NCI-H146 treated with DMSO at 0.1 percent for 48 hours (cell line): ENCODE measurements around the gene CENPT.
"Not testable (repeated sequence)": the region's sequence is repeated elsewhere in the genome, so short reads cannot be mapped to it uniquely, and the experiment has no call there.

Experiments
- DNase-seq: peaks from one replicate; lab custom pipeline; 2025; ENCODE audit not compliant: unreplicated experiment; lab: John Stamatoyannopoulos, UW

The CENPT gene

DNA sequence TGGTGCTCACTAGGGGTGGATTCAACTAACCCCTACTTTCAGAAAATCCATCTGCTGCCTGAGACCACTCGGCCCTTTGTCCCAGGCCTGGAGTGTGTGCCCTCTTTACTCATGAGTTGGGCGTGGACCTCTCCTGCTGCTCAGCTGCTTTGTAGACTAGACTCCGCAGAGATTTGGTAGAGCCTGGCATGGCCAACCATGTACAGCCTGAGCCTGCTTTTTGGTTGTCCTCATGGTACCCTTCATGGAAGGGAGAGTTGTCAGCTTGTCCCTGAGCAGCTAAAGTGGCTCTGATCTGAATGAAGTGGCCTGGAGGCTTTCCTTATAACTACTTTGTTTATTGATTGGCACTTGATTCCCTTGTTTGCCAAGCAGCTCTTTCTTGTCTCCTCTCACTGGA is 26.9 kb upstream of the CENPT start:
- no peak for DNase-seq

DNA sequence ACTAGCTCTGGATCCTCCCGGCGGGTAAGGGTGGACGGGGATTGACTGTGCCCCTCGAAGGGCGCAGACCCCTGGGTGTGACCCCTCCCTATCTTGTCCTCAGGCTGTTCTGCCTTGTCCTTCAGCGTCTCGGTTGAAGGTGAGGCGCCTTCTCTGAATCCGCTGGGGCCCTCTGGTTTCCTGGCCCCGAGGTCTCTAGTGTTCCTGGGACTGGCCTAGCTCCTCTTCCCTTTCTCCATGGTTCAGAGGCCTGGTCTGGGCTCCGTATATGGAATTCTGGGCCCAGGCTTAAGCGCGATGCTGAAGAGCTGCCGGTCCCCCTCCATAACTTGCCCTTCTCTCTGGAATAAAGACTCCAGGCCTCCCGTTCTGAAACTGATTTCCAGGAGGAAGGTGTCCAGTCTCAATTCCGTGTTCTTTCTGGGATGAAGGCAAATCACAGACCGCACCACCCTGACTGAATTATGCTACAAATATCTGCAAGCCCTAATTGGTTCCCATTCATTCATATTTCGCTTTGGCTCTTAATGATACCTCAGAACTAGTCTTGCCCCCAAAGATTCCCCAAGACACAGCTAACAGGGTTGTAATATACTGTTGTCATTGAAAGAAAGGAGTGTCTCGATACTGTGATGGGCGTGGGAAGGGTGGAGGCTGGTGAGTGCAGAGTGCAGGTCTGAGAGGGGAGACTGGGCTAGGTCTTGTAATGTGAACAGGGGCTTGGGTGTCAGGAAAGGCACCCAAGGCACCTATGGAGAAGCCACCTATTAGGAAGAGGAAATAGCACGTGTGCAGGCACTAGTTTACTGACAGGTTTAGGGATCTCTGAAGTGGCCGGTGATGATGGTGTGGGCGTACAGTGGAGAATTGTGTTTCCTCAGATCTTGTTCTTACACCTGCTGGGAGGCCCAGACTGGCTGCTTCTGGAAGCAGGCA is 26.2 kb upstream of the CENPT start:
- no peak for DNase-seq

DNA sequence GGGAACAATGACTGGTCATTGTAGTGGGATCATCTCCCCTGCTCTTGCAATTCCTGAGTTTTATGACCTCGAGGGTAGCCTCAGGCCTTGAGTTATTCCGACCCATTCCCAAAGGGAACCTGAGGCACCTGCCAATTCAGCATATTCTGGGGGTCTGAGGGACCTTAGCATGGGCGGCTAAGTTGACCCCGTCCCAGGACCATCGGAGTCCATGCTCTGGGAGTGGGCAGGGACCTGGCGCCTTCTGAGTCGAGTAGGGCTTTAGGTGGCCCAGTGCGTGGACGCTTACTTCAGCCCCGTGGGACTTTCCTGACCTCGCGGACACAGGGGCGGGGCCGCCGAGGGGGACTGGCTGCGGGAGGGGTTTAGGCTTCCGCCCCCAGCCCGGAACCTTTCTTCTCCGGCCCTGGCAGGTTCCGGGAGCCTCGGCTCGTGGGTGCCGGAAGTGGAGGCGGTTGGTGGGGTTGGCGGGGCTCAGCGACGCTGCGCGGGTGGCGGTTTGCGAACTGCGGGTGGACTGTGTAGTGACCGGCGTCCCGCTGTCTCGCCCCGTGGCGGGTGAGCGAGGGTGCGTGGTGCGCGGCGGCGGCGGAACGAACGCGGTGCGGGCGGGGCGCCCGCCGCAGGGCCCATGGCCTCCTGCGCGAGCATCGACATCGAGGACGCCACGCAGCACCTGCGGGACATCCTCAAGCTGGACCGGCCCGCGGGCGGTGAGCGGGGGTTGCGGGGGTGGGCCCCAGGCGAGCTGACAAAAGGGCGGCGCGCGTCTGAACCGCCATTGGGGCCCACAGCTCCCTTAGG is 25.3 kb upstream of the CENPT start, which contains the start of gene EDC4:
Gene EDC4, plus strand, starts transcription at position 422 of the 804 bp plus-strand sequence. Its CDS starts 210 bp downstream, at position 632.
- no peak for DNase-seq

DNA sequence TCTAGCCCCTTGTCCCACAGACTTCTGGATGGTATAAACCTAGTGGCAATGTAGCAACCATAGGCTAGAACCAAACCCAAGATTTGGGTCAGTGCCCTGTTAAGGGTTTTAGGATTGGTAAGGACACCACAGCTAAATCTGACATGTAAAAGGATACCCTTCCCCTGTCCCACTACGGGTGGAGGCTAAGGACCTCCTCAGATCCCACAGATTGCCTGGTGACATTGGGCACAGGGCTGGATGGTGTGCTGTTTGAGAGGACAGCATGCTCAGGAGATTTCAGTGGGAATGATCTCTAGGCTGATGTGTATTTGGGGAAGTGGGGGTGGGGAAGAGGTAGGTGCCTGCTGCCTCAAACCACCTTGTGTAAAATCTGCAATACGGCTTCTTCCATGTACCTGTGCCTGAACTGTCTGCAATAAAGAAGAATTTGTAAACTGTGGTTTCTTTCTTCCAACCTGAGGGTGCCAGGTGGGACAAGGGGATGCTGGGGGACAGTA is 24.7 kb upstream of the CENPT start:
- no peak for DNase-seq

DNA sequence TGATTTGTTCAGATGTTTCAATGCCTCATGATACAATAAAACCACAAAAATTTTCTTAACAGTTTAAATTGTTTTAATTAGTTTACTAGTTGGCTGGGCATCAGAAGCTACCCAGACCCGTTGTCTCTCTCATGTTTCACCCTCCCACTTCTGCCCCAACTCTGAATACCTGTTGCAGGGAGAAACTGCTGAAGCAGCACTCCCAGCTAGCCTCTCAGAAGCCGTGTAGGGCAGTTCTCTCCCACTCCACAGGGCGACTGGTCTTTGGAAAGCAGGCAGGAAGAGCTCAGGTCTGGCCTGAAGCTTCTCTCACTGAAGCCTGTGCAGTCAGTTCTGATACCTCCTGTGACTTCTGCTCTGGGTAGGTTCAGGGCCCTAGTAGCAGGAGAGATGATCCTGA is 23.8 kb upstream of the CENPT start:
- DNase-seq = no peak

DNA sequence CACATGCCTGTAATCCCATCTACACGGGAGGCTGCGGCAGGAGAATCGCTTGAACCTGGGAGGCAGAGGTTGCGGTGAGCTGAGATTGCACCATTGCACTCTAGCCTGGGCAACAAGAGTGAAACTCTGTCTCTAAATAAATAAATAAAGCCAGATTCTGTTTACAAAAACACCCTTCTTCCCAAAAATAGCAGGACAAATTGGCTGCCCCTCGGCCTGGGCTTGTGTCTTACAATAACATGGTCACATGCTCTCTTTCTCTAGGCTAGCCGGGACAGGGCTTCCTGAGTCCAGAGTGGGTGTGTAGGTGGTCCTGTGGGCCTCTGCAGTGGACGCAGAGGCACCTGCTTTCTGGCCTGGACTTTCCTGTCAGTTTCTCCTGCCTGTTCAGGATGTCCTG is 22.2 kb upstream of the CENPT start:
- DNase-seq = no peak

DNA sequence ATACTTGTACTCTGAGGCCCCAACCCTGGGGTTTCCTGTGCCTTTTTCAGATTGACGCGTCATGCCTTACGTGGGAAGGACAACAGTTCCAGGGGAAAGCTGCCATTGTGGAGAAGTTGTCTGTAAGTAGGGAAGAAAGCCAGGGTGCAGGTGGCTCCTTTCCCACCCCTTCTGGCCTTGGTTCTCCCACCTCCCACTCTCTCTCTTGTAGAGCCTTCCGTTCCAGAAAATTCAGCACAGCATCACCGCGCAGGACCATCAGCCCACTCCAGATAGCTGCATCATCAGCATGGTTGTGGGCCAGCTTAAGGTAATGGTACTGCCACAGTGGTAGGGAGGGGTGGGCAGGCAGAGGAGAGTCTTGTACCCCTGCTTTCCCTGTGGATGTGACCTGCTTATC is 20.8 kb upstream of the CENPT start:
- DNase-seq = no peak

DNA sequence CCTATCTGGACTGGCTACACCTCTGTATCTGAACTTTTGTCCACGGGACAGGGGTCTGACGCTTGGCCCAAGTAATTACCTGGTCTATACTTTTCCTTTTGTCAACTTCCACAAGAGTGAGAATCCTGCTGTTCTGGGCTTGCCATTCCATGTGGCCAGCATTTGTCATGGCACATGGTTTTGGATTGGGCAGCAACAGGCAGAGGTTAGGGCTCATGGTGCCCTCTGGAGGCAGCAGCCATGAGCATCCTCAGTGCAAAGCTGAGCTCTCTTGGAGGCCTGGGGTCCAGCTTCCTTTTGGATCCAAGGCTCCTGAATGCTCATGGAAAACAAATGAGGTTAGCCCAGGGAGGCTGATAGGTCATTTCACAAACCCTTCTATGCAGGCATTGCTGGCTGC is 17.8 kb upstream of the CENPT start:
- DNase-seq = no peak

DNA sequence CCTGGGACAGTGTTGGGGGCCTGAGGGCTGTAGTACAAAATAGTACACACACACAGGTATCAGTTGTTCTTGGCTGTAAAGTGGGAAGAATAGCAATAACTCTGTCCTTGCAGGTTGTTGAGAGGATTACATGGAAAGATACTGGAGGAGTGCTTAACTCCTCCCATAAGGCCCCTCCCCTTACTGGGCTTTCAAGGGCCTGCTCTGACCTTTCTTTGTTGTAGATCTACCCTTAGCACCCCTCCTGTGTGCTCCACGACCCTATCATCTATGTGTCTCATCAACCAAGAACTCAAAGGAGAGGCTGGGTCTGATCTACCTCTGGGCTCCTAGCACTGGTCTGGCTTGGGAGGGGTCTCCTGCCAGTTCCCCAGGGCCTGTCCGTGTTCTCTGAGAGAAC is 17.1 kb upstream of the CENPT start:
- no peak for DNase-seq

DNA sequence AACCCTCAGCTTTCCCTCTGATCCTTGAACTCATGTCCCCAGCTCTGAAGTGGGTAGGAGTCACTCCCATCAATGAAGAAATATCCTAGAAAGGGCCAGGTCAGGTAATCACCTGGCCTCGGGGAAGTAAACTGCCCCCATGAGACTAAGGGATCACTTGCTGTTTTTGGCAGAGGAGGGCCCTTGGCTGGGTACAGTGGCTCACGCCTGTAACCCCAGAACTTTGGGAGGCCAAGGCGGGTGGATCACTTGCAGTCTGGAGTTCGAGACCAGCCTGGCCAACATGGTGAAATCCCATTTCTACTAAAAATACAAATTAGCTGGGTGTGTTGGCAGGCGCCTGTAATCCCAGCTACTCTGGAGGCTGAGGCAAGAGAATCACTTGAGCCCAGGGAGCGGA is 16.6 kb upstream of the CENPT start:
- DNase-seq = not testable (repeated sequence)

DNA sequence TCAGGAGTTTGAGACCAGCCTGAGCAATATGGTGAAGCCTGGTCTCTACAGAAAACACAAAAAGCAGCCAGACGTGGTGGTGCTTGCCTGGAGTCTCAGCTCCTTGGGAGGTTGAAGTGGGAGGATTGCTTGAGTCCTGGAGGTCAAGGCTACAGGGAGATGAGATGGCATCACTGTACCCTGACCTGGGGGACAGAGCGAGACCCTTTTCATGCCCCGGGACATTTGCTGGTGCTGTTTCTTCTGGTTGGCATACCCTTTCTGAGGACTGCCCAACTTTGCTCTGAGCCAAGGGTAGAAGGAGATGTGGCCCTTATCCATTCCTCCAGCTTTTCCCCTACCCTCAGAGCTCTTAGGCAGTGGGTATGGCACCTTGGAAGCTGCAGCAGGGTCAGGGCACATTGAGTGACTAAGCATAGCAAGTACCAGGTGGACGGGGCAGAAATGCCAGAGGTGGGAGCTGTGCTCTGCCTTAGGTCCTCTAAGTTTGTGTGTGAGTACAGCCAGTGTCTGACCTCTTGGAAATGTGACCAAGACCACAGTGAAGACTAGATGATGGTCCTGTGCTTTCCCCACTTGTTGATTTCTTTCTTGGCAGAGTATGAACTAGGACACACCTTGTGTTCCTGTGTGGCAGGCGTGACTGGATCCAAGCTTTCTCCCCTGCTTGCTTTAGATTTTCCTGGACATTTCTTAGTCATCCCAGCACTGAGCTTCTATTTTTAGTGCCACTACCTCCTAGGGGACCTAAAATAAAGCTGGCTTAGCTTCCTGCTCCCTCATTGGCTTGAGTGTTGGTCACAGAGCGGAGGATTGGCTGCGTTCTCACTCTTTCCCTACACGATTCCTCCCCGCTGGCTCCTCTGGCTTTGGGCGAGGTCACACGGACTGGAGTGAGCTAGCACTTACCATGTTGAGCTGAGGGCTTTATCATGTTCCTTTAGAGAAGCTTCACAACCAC is 15.4 kb upstream of the CENPT start:
- no peak for DNase-seq

DNA sequence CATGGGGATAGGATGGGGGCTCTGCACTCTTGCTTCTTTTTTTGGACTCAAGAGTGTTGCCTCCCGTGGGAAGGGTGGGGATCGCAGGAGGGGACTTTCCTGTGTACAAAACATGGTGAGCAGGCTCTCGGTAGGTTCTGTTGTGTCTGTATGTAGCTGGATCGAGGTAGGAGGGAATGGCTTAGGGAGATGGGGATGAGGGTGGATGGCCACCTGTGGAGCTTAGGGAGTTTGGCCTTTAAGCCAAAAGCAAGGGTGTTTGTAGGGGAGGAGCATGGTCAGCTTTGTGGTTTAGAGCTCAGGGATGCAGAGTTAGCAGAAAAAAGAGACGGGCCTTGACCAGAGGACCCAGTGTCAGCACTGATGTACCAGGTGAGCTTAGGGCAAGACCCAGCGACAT is 14.4 kb upstream of the CENPT start:
- DNase-seq = no peak

DNA sequence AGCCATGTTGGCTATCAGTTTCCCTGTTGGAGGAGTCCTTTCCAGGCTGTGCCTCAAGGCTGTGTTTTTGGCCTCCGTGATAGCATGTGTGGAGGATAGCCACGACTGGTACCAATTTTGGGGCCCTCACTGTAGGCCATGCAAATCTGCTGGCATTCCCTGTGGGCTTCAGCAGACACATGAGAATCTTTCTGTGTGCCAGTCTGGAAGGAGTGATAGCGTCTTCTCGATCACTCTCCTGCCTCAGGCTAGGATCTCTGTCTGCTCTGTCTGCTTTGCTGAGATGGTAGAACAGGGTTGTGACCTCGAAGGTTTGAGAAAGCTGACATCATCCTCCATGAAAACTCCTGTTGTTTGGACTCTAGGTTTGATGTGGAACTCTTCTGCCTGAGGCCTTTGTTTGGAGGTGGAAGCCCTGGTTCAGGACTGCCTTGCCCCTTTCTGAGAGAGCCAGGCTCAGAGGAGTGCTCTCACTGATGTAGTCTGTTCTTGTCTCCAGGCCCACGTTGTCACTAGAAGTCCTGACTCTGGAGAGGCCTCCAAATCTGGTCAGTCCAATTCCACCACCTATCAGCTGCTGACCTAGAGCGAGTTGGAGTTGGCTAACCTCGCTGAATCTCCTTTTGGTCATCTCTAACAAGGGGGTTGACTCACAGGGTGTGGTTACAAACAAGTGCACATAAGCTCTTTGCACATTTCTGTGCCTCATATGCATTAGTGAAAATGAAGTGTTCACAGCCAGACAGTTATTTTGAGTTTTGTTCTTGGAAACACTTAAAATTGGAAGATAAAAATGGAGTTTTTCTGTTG is 13.3 kb upstream of the CENPT start:
- DNase-seq = no peak

DNA sequence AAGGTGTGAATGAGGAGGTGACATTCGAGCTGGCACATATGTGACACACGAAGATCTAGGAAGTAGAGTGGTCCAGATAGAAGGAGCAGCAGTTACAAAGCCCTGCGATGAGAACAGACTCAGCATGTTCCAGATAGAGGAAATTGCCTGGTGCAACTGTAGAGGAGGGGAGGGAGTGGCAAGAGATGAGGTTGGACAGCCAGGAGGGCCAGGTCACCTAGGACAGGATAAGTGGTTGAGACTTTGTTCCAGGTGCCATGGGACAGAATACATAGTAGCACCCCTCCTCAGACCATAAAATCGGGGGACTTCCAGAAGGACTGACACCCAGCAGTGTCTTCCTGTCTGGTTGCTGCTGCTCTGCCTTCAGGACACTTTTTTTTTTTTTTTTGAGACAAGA is 11.0 kb upstream of the CENPT start:
- DNase-seq = no peak

DNA sequence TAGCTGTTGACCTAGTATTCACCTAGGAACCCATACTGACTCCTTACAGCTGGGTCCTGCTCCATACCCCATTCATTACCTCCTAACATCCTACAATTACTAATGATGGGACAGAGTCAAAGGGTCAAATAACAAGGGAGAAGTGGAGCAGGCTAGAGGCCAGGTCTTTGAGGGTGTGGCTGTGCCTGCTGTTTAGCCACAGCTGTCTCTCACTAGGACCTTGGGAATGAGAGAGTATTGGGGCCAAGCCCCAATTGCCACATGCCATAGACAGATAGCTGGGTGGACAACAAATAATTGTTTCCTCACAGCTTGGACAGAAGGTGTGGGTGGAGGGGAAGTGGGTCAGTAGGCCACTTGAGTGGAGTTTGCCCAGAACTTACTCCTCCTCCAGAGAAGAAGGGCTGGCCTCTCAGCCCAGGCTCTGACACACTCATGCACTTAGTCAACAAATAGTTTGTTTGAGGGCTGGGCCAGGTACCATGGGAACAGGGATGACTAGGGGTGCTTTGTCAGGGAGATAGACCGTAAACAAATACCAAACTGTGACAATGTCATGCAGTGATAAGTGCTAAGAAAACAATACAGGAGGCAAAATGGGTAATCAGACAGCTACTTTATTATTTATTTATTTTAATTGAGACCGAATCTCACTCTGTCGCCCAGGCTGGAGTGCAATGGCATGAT is 10.2 kb upstream of the CENPT start:
- peak; percentile 34 for DNase-seq

DNA sequence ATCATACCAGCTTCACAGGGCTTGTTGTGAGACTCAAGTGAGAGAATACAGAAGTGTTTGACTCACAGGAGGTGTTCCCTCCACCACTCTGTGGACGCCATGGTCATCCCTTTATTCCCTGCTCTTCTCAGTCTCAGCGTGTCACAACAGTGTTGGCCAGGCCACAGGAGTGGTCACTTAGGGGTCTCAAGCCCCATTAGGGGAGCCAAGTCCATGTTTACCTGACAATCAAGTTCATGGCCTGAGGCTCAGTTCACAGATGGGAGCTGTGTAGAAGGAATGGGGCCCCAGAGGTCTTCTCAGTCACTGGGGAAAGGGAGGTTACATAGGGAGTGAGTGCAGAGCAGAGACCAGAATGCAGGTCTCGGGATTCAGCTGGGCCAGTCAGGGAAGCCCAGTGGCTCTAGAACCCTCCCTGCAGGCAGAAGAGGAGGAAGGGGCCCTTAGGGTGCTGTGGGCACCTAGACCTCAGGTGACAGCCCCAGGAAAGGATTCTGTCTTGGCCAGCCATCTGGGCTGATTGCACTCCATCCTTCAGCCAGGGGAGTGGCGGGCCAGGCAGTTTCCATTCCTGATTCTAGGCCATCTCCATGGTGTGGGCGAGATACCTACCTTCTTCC is 9.5 kb upstream of the CENPT start:
- no peak for DNase-seq

DNA sequence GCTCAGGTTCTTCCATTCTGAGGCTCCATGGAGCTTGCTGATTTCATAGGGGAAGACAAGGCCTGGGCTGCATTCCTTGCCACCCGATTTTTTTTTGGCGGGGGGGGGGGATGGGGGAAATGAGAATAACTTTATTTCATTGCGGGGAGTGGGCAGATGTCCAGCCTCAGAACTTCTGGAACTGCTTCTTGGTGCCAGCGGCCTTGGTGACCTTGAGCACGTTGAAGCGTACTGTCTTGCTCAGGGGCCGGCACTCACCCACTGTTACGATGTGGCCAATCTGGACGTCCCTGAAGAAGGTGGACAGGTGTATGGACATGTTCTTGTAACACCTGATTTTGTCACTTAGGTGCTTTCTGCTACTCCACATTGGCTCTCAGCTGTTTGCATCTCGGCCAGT is 8.3 kb upstream of the CENPT start:
- no peak for DNase-seq

DNA sequence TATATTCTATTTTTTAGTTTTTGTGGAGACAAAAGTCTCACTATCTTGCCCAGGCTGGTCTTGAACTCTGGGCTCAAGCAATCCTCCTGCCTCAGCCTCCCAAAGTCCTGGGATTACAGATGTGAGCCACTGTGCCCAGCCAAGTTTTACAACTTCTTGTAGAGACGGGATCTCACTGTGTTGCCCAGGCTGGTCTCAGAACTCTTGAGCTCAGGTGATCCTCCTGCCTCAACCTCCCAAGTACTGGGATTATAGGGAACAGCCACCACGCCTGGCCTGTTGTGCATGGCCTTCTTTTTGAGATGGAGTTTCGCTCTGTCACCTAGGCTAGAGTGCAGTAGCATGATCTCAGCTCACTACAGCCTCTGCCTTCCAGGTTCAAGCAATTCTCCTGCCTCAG is 6.2 kb upstream of the CENPT start:
- DNase-seq = no peak

DNA sequence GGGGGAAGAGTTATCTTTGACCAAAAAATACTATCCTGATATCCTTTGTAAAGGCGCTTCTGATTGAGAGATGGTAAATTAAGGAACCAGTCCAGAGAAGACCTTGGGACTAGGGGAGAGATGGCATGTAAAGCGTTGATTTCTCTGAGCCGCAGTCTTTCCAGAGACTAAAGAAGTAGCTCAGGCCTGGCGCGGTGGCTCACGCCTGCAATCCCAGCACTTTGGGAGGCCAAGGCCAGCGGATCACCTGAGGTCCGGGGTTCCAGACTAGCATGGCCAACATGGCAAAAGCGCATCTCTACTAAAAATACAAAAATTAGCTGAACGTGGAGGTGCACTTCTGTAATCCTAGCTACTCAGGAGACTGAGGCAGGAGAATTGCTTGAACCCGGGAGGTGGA is 625 bp upstream of the CENPT start:
- DNase-seq = no peak
